Measurements from ENCODE around the gene UBL4B.

GRCh38 chr1:110125810-110126209 is 13.6 kb downstream of the UBL4B start:
- TF ChIP-seq CTCF (IDR thresholded peaks at IDR 0.05; ENCODE audit: poor library complexity): no peak
- TF ChIP-seq EZH2 (IDR thresholded peaks at IDR 0.05; ENCODE audit: borderline replicate concordance): no peak
